Heart right ventricle (tissue), 16 donors: ENCODE measurements around the gene SCGB3A1. TPM values are rescaled to one million over a fixed set of nuclear protein-coding genes. Genes with fewer than 3 reads are reported as not detected.

Experiments used
- ATAC-seq, 8 donors: fragments of 200-7000 bp; cut with Tn5 transposase; one replicate each; pipeline ENCODE4 v1.9.1; 2020; ENCODE audit warnings: mild to moderate bottlenecking in 8 of 8, moderate library complexity in 8 of 8, moderate number of reproducible peaks in 1 of 8
- DNase-seq, 2 donors: peaks; one replicate each; pipeline ENCODE4 v3.0.0-alpha.2; 2020
- H3K27ac ChIP-seq, 10 donors: fragments of 200-600 bp; sonication (generic) in 2 of 10; one replicate each; pipeline versions ENCODE4 v1.5.0 to v1.8.0; 2020 to 2022; ENCODE audit warnings: mild to moderate bottlenecking in 3 of 10
- H3K27me3 ChIP-seq, 7 donors: fragments of 200-600 bp; one replicate each; pipeline ENCODE4 v1.8.0; 2021 to 2022; ENCODE audit warnings: mild to moderate bottlenecking in 2 of 7
- H3K36me3 ChIP-seq, 9 donors: fragments of 200-600 bp; sonication (generic) in 1 of 9; one replicate each; pipeline versions ENCODE4 v1.5.0 to v1.8.0; 2020 to 2022; ENCODE audit warnings: mild to moderate bottlenecking in 2 of 9
- H3K4me1 ChIP-seq, 9 donors: fragments of 200-600 bp; sonication (generic) in 1 of 9; one replicate each; pipeline versions ENCODE4 v1.5.0 to v1.8.0; 2020 to 2022; ENCODE audit warnings: mild to moderate bottlenecking in 4 of 9
- H3K4me3 ChIP-seq, 10 donors: fragments of 200-600 bp; sonication (generic) in 2 of 10; one replicate each; pipeline versions ENCODE4 v1.5.0 to v1.8.0; 2020 to 2022; ENCODE audit warnings: mild to moderate bottlenecking in 7 of 10, moderate library complexity in 2 of 10
- H3K9me3 ChIP-seq, 11 donors: fragments of 200-600 bp in 10 of 11; sonication (generic) in 2 of 11; one replicate each; pipeline versions ENCODE4 v1.5.0 to v1.8.0; 2013 to 2022; ENCODE audit warnings: mild to moderate bottlenecking in 2 of 11, control low read depth in 1 of 11, moderate library complexity in 1 of 11
- CTCF ChIP-seq, 9 donors: fragments of 200-600 bp; sonication (generic) in 2 of 9; IDR thresholded peaks; one replicate each; pipeline versions ENCODE4 v1.5.0 to v1.8.0; 2021 to 2022; ENCODE audit warnings: antibody characterized with exemption in 9 of 9, mild to moderate bottlenecking in 5 of 9, moderate library complexity in 1 of 9
- WGBS, 2 donors: extraction: QIAGEN DNeasy Blood & Tissue Kit; methylation state at CpG; one replicate each; pipeline ENCODE4 v1.1.7; 2013; ENCODE audit warnings: inconsistent platforms in 1 of 2; 5-methylcytosine and 5-hydroxymethylcytosine counted together
- intact Hi-C, 10 donors: fragments of 100-400 bp; cut with DNase I; formaldehyde crosslinking; loops; one replicate each; pipeline versions ENCODE4 v1.11.1 to v1.14.2; 2022
- polyA plus RNA-seq, 2 donors: library from polyadenylated mRNA; stranded (reverse); fragments of 200-250 nt; gene quantifications; one replicate each; pipeline ENCODE4 v1.2.3, GENCODE V29; 2013
- total RNA-seq, 10 donors: library from RNA; stranded (reverse); fragmentation: NEBNext Ultra II Directional in 3 of 10; extraction: Animal tissue kit (Norgen Biotek cat#: 25700) in 3 of 10; gene quantifications; one replicate each; pipeline versions ENCODE4 v1.2.1 to v1.2.4, GENCODE V29; 2021 to 2023
- donor health status: Arrhythmogenic right ventricular cardiomyopathy.
- donor health status: ischemic (EF 13 %, LVEDD 7.1; RV severe dilation, severe dysfunction).
- donor health status: healthy with polysubstance abuse.
- donor health status: DM: no; HTN: yes; CAD: no.
- donor health status: DM: no; HTN: no; CAD: no.
- donor health status: ischemic (EF 25% LVEDD 6.9; RV normal size, moderate dysfunction).
- donor health status: ischemic (EF 25% LVEDD 5.7; RV mildly dilated, moderate dysfunction).
- donor health status: healthy.
- donor health status: DM: yes; HTN: yes; CAD: no.
- donor health status: Ischemic cardiomyopathy.
- donor health status: ischemic (EF 35%, LVEDD 5.7; RV mildly dilated, moderate dysfunction).
- donor health status: nonischemic (EF 11% LVEDD 7.7; RV severe dilation, severe dysfunction).
- donor health status: DM: yes; HTN: yes; CAD: no.
- donor health status: PGD.
- donor health status: ischemic (EF 29% LVEDD 5.4; RV normal size, mild dysfunction).
- donor health status: nonischemic (EF 23%, LVEDD 6.1; RV moderate dilation, normal function).

The SCGB3A1 gene
- total and polyA plus RNA-seq, 12 donors: 0.38 to 0.88 (median 0.53) TPM; not detected in 7

GRCh38 chr5:180580681-180581080, 10.6 kb downstream of the SCGB3A1 start:
- Histone ChIP-seq H3K36me3 (peaks cover 0 to 30% (median 4%) of the 10 kb centered on the region in 9 donors), H3K27ac (no peak overlapping the region), H3K27me3 (no peaks in the 10 kb centered on the region), H3K9me3 (peaks cover 0 to 30% (median 0%) of the 10 kb centered on the region in 11 donors), H3K4me1 (no peaks in the 10 kb centered on the region), H3K4me3 (no peak overlapping the region)
- intact Hi-C loops: no loop called here
- DNase-seq: no peak
- WGBS, 2 donors: 89 to 91% methylated on average over 6 of the region's 6 CpGs
- no peak for ATAC-seq
- TF ChIP-seq CTCF (IDR thresholded peaks at IDR 0.05): no peak

- Histone ChIP-seq H3K27ac (no peak overlapping the region), H3K4me3 (no peak overlapping the region), H3K36me3 (peaks cover 0 to 77% (median 23%) of the 10 kb centered on the region in 9 donors), H3K4me1 (no peaks in the 10 kb centered on the region), H3K9me3 (no peaks in the 10 kb centered on the region), H3K27me3 (no peaks in the 10 kb centered on the region)
- WGBS, 2 donors: 87% methylated on average over 2 of the region's 2 CpGs
- ATAC-seq (no peak), DNase-seq (no peak)
- no peak for TF ChIP-seq CTCF (IDR thresholded peaks at IDR 0.05)
- intact Hi-C loops: no loop called here
These were observed 15.7 kb downstream of the SCGB3A1 start for GRCh38 chr5:180575571-180575970.

GRCh38 chr5:180568914-180569313, 22.4 kb downstream of the SCGB3A1 start:
- H3K9me3 ChIP-seq: no peaks in the 10 kb centered on the region
- H3K36me3 ChIP-seq: peaks cover 0 to 94% (median 30%) of the 10 kb centered on the region in 9 donors
- intact Hi-C loops: no loop called here
- ATAC-seq (no peak), DNase-seq (no peak)
- no peak for TF ChIP-seq CTCF (IDR thresholded peaks at IDR 0.05)
- H3K4me3 ChIP-seq: no peak overlapping the region
- 82 to 85% methylated on average over 8 of the region's 8 CpGs for WGBS, 2 donors
- no peaks in the 10 kb centered on the region for H3K27me3 ChIP-seq
- no peak overlapping the region for H3K27ac ChIP-seq
- H3K4me1 ChIP-seq: no peaks in the 10 kb centered on the region

GRCh38 chr5:180563994-180564393, 27.3 kb downstream of the SCGB3A1 start:
- Histone ChIP-seq H3K4me1 (no peaks in the 10 kb centered on the region), H3K27ac (no peak overlapping the region), H3K9me3 (no peaks in the 10 kb centered on the region), H3K36me3 (peaks cover 0 to 68% (median 16%) of the 10 kb centered on the region in 9 donors), H3K27me3 (no peaks in the 10 kb centered on the region), H3K4me3 (no peak overlapping the region)
- 88 to 89% methylated on average over 3 of the region's 3 CpGs for WGBS, 2 donors
- intact Hi-C loops: no loop called here
- ATAC-seq (no peak), DNase-seq (no peak)
- TF ChIP-seq CTCF (IDR thresholded peaks at IDR 0.05): no peak
